ENCODE data around the gene CKLF.
"Not testable (repeated sequence)": the region's sequence is repeated elsewhere in the genome, so short reads cannot be mapped to it uniquely, and the experiment has no call there.

CKLF gene

DNA sequence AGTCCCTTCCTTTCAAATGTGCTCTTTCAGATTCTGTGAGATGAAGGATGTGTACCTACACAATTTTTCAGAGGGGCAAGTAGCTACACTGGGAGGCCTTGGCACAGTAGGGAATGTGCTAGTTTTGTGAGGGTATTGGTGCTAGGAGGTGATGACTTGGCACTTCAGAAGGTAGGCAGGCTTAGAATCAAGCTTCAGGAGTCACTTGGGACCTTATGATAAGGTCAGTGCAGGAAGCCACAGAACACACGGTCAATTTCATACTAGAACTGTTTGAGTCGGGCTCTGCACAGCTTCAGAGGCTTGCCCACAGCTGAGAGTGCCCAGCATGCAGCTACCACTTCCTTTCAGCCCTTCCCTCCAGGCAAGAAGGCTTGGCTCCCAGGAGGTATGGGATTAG is 20.0 kb downstream of the CKLF start:
- no peak for DNase-seq

DNA sequence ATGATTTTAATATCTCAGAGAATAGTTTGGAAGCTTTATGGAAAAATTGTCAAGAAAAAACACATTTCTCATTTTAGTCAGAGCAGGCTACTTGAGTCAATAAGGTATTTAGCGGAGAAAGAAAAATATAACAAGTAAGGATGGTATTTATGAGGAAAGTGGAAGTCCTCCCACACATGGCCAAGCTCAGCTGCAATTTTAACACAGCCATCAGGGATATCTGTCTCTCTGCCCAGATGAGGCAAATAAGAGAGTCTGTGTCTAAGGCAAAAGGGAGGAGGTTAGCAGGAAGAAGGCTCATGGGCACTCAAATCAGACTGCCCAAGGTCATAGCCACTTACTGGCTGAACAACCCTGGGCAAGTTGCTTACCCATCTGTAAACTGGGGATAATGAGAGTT is 21.7 kb downstream of the CKLF start:
- DNase-seq, result no peak

DNA sequence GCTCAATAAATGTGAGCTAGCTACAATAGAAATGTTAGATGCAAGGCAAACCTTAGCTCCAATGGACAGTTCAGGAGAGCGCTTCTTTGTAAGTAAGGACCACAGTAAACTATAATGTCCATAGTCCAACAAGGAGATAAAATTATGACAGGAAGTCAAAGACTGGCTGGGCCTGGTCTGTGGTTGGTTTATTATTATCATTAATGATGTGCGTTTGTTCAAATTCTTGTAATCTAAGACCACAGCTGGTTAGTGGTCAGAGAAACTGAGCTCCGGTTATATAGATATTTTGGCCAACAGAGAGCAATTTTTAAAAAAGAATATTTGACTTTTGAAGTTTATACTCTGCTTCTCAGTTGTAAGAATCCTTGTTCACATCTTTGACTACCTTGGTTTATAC is 22.2 kb downstream of the CKLF start:
- no peak for DNase-seq

DNA sequence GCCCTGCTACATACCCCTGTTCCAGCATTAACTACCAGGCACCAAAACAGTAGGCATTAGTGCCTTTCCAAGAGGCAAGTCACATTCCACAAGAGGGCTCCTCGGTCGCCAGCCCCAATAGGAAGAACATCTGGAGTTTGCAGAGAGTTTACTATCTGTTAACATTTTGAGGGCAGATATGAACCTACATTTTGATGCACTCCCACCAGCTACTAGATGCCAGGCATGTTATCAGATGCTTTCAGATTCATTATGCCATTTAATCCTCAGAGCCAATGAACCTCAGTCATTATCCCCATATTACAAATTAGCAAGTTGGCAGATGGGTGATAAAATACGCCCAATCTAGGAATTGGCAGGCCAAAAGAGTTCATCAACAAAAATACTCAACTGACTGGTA is 22.7 kb downstream of the CKLF start:
- no peak for DNase-seq

DNA sequence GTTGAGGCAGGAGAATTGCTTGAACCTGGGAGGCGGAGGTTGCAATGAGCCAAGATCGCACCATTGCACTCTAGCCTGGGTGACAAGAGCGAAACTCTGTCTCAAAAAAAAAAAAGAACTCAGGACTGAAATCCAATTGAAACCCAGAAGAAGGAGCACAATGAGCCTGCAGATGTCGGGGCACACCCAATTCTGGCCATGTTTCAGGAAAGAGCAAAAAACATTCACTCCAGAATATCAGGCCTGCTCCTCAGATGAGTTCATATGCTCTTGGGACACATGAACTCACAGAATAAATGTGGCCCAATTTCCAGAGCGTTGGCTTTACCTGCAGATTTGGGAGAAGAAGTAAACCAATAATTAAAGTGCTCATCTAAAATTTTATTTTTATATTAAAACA is 23.9 kb downstream of the CKLF start:
- DNase-seq, result no peak

DNA sequence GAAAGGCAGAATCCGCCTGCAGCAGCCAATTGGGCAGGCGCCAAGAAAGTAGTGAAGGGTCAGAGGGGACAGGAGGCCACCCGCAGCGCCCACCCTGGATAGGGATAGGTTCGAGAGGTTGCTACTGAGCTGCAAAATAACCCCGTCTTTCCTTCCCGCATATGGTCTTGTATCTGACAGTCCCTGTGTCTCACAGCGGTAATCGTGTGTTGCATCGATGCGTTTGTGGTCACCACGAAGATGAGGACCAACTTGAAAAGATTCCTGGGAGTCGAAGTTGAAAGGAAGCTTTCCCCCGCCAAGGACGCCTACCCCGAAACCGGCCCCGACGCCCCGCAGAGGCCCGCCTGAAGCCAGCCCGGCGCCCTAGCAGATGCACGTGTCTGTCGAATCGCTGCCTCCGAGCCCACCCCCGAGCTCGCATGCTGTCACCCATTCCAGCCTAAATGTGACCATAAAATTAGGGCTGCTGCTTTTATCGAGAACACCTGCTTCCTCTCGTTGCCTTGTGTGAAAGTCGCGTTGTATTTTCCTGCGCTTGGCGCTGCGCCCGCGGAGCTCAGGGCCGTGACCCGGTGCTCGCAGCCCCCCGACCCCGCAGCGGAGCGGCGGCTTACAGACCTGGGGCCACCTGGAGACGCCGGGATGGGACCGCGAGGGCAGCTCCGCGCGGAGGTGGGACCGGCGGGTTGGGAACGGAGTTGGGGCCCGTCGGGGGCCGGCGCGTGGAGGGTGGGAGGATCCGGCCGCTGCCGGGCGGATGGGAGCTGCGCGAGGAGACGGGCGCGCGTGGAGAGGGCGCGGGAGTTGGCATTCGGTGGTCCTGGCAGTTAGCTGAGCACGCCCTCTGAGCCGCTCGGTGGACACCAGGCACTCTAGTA is 26.5 kb downstream of the CKLF start, which contains the start of gene CMTM2:
Gene CMTM2 (plus strand): TSS at position 813 of the 881 bp plus-strand sequence. CDS start 145 bp downstream, outside the sequence.
- DNase-seq, result no peak

DNA sequence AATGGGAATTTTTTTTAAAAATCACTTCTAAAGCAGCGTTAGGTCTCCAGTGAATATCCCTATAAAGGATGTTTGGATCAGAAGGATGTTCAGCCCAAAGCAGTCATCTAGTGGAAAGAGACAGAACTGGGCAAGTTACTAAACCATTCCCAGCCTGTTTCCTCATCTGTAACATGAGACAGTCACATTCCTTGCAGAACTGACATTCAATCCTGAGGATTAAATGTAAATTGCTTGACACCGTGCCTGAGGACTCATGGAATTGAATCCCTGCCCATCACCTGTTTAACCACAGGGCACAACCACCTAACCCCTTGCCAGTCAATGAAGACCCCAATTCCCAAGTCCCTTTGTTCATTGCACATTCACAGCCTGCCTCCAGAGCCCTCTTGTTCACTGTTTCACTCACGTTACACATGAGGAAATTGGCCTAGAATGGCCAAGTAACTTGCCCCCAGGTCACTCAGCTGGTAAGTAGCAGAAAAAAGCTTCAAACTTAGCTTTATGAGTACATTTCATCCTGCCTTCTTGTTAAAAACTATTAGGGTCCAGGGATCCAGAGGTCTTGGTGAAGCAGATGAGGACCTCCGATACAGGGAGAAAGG is 28.3 kb downstream of the CKLF start:
- DNase-seq, result peak; percentile 79

DNA sequence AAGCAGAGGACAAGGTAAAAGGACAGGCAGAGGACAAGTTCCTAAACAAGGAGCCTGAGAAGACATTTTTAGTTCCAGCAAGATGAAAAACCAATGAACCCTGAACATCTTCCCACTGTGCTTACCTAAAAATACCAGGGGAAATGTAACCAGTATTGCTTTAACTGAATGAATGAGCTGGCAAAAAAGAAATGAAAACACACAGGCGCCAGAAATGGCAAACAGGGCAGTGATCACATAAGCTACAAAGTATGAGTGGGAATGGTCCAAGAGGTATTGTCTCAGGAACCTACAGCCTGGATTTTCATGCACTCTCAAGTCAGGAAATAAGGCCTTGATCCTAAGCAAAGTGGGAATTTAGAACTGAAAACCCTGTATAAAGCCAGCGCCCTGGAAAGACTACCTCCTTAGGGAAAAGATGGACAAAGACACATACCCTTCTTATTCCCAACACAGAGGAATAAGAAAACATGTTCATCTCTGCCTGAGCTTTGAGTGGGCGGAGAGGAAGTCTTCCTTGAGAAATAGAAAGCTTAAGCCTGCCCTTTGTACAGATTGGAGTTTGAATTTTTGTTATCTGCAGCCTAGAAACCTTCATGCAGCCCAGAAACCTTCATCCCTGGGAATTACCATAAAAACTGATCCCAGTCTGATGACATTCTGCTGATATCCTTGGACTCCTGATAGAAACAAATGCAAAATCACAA is 29.0 kb downstream of the CKLF start:
- DNase-seq, result no peak

DNA sequence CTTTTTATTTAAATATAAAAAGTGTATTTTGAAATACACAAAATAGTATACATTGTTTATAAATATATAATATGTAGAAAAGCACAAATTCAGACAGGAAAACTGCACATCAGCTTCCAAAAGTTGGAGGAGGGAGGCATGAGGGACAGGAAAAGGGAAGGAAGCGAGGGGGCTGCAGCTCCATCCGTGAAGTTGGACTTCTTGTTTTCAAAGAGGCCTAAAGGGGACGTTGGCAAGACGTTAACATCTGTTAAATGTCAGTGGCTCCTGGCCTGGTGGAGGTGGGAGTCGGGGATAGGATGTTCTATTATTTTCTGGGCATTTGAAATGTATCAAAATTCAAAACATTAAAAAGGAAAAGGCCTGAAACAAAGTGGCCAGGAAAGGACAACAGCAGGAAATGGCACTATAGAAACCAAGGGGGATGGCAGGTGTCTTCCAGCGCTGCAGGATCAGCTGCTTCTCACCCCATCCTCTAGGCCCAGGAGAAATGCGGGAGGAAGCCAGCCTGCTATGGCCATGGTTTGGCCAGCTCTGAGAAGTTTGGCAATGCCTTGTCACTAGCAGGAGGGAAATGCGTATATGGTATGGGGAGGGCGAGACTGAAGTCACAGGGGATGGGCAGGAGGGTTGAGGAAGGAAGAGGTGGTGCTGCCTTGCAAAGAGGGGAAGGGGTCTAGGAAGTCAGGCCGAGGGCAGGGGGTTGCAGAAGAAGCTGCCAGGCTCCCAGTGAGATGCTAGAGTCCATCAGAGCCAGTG is 33.3 kb downstream of the CKLF start:
- DNase-seq, result no peak

DNA sequence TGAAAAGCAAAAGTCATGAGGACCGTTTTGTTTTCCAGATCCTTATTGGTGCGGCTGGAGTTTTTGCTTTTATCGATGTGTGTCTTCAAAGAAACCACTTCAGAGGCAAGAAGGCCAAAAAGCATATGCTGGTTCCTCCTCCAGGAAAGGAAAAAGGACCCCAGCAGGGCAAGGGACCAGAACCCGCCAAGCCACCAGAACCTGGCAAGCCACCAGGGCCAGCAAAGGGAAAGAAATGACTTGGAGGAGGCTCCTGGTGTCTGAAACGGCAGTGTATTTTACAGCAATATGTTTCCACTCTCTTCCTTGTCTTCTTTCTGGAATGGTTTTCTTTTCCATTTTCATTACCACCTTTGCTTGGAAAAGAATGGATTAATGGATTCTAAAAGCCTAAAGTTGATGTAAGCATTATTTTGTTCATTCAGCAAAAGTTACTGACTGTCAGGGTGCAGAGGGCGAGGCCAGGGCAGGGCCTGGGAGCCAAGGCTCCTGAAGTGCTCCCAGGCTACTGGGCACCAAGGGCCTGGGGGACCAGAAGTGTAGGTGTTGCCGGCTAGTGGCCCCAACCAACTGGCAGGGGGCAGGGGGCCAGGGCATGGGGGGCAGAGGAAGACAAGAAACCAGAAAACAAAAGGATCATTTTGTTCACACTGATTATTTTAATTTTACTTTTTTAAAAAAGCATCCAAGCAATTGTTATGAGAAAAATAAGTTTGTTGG is 35.7 kb downstream of the CKLF start:
- no peak for DNase-seq

DNA sequence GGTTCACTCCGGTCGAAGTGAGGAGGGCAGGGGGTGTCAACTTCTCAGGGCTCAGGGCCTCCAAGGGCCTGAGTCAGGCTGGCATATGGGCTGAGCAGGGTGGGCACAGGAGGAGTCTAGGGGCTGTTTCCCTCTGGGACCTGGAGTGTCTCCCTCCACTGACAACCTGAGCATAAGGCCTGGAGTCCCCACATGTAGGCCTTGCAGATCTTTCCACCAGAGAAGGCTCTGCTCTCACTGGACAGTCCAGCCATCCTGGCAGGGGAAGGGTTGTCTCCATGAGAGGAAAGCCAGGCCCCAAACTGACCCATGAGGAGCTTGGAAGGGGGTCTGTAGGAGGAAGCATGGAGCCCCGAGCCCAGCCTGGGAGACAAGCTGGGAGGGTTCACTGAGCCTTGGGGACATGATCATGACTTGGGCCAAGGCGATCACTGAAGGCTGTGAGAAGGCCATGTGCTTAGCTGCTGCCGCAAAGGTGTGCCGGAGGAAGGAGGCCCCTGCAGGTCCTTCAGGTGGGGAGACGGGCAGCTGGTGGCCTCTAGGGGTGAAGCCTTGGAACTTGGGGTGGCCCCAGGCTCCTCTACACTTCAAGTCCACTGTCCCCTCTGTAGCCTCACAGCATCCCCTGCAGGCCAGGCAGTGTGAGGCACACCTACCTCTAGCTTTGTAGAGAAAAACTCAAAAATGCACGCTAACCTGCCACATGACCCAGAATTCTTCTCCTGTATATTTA is 36.8 kb downstream of the CKLF start:
- DNase-seq, result peak; percentile 65

DNA sequence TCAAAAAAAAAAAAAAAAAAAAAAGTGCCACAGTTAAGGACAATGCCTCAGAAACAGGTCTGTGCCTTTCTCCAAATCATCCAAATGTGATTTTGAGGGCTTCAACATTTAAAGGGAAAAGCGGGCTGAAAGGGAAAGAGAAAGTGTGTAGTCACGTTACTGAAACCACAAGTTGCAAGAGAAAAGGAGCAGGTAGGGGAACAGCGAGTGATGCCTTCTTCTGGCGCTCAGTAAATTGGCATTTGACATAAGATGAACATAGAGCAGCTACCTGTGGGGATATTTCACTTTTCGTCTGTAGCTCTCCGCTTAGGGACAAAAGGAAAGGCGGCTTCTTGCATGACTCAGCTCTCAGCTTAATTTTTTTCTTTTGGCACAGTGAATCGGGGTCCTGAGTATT is 37.9 kb downstream of the CKLF start:
- no peak for DNase-seq

DNA sequence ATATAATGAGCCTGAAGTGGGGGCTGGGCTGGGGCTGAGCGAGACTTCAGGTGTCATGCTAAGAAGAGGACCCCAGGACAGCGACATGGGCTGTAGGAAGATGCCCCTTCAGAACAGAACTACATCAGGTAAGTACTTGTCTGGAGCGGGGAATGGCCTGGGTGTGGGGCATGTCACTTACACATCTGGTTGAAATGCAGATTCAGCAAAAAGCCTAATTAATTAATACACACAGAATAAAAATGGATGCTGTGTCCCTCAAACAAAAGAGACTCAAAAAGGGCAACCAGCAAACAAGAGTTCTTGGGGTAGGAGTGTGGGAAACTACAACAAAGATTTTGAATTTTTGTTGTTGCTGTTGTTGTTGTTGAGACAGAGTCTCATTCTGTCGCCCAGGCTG is 38.6 kb downstream of the CKLF start:
- DNase-seq, result no peak

DNA sequence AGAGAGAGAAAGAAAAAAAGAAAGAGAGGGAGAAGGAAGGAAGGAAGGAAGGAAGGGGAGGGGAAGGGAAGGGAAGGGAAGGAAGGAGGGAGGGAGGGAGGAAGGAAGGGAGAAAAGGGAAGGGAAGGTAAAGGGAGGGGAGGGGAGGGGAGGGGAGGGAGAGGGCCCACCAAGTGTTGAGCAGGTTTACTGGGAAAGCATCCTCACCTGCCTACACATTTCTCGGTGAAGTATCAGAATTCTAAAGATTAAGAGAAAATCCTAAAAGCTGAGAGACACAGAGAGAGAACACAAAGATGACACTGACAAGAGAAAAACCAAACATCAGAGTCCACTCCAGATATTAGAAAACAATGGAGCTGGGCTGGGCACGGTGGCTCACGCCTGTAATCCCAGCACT is 39.9 kb downstream of the CKLF start:
- DNase-seq, result no peak

DNA sequence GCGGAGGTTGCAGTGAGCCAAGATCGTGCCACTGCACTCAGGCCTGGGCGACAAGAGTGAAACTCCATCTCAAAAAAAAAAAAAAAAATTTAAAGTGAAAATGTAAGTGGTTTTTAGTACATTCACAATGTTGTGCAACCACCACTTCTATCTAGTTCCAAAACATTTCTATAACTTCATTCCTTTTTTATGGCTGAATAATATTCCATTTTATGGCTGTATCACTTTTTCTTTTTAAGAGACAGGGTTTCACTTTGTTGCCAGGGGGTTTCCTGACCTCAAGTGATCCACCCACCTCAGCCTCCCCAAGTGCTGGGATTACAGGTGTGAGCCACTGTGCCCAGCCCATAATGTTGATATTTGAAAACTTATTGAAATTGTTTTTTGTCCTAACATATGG is 40.4 kb downstream of the CKLF start:
- no peak for DNase-seq

DNA sequence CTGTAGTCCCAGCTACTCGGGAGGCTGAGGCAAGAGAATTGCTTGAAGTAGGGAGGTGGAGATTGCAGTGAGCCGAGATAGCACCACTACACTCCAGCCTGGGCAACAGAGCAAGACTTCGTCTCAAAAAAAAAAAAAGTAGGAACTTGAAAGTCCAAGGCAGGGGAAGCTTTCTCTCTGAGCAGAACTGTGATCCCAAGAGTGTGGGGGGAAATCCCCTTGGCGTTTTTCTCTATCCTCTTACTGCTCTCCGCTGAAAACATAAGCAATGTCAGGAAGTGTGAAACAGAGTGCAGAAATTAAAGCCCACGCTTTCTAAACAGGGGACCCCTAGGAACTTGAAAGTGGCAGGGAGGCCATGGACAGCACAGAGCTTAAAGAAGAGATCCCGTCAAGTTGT is 42.4 kb downstream of the CKLF start:
- no peak for DNase-seq

DNA sequence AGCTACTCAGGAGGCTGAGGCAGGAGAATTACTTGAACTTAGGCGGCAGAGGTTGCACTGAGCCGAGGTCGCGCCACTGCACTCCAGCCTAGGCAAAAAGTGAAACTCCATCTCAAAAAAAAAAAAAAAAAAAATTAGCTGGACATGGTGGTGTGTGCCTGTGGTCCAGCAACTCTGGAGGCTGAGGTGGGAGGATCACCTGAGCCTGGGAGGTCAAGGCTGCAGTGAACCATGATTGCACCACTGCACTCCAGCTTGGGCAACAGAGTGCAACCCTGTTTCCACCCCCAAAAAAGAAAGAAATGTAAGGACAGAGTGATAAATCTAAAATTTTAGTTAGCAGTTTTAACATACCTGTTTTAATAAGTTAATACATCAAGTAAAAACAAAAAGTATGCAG is 44.2 kb downstream of the CKLF start:
- DNase-seq, result not testable (repeated sequence)

DNA sequence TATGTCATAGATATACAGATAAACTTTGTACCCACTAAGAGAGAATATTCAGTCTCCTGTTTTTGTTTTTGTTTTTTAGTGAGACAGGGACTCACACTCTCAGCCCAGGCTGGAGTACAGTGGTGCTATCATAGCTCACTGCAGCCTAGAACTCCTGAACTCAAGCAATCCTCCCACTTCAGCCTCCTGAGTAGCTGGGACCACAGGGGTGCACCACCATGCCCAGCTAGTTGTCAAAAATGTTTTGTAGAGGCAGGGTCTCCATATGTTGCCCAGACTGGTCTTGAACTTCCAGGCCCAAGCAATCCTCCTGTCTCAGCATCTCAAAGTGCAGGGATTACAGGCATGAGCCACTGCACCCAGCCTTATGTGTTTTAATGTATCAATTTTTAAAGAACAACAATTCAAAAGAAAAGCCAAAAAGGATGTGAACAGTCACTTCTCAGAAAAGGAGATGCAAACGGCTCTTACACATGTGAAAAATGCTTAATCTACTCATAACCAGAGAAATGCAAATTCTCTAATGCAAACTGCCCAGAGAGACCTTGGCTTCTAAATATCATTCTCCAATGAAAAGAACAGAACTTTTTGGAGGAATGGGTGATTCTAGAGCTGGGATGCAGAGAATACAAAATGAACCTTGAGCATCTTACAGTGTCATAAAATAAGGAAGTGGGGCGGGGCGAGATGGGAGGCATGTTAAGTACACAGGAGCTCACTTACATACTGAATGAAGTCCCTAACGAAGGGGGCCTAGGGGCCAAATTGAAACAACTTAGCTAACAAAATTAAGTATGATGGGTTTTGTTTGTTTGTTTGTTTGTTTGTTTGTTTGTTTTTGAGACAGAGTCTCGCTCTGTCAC is 44.8 kb downstream of the CKLF start:
- DNase-seq, result no peak

DNA sequence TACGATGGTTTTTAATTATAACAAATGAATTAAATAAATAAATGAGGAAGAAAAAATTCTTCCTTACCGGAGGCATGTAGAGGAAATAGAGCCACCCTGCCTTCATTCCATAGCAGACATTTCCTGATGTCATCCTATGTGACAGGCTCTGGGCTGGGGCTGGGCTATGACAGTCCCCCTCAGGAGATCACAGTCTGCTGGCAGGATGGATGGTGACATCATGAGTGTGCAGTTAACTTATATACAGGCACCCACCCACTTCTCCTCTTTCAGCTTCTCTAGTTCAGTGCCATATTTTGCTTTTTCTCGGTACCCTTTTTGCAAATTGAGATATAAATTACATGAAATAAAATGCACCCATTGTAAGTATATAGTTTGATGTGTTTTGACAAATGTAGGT is 45.7 kb downstream of the CKLF start:
- no peak for DNase-seq

DNA sequence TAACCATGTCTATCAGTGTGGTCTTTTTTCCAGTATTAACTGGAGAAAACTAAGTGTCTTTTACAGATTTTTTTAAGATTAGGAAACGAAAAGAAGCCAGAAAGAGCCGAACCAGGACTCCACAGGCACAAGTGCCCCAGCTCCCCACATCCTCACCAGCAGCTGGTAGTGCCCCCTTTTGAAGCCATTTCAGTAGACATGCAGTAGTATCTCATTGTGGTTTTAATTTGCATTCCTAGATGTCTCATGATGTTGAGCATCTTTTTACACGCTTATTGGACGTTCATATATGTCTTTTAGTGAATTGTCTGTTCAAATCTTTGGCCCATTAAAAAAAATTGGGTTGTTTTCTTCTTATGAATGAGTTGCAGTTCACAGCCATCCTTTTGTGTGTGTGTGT is 47.4 kb downstream of the CKLF start:
- no peak for DNase-seq

DNA sequence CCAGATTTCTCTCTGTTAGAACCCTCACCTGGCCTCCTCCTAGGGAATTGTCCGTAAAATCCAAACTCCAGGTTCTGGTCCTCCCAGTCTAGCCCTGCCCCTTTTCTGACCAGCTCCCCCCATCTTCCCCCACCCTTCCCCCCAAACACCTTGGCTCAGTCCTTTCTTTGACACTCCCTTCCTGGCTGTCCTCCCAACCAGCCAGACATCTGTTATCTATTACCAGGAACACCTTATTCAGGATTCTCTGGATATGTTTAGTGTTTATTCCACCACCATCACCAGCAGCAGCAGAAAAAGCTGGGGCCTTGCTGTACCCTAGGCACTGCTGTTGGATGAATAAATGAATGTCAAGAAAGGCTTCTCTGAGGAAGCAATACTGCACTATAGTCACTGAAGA is 48.1 kb downstream of the CKLF start:
- no peak for DNase-seq

Data from HCEC 1CT (cell line).